ENCODE results near the gene DUS3L.
"Not testable (repeated sequence)": the region's sequence is repeated elsewhere in the genome, so short reads cannot be mapped to it uniquely, and the experiment has no call there.

DUS3L gene

DNA sequence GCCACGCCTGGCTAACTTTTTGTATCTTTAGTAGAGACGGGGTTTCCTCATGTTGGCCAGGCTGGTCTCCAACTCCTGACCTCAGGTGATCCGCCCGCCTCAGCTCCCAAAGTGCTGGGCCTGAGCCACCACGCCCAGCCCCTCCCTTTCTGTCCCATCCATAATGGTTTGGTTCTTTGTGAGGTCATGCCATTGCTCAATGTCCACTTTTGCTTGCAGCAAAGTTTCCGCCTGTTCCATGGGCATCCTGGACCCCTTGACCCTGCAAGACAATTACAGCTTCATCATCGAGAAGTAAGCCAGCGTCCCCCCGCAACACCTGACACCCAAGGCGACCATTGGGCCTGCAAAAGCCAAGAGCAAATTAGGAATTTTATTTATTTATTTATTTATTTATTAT is 23.0 kb downstream of the DUS3L start:
- DNase-seq, result no peak

DNA sequence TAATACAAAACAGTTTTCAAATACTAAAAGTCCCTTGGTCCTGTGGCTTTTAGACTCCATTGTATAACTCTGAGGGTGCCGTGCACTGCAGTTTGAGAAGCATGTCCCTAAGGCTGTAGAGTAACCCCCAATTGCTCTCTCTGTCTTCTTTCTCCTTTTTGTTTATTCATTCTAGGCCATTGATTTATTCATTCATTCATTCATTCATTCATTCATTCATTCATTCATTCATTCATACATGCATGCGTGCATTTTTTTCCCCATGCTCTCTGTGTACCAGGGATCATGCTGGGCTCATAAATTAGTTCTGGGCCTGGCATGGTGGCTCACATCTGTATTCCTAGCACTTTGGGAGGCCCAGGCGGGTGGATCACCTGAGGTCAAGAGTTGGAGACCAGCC is 25.7 kb downstream of the DUS3L start:
- no peak for DNase-seq

DNA sequence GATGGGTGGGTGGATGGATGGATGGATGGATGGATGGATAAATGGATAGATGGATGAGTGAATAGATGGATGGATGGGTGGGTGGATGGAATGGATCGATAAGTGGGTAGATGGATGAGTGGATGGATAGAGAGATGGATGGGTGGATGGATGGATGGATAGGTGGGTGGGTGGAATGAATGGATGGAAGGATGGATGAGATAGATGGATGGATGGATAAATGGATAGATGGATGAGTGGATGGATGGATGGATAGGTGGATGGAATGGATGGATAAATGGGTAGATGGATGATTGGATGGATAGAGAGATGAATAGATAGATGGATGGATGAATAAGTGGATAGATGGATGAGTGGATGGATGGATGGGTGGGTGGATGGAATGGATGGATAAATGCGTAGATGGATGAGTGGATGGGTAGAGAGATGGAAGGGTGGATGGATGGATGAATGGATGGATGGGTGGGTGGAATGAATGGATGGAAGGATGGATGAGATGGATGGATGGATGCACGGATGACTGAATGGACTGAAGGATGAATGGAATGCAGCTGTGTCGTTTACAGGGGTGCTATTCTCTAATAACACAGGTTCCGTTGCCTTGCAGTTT is 28.2 kb downstream of the DUS3L start:
- DNase-seq, result no peak

DNA sequence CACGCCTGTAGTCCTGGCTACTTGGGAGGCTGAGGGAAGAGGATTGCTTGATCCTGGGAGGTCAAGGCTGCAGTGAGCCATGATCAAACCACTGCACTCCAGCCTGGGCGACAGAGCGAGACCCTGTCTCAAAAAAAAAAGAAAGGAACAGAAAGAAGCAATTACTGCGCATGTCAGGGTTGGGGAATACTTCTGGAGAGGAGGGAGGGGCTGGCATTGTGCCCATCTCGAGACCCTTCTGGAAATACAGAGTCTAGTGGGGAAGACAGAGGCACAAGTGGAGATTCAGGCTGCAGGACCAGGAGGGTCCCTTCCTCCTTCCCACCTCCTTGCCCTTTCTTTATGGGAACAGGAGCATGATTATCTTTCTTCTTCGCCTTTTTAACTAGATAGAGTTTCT is 37.2 kb downstream of the DUS3L start:
- DNase-seq, result no peak

DNA sequence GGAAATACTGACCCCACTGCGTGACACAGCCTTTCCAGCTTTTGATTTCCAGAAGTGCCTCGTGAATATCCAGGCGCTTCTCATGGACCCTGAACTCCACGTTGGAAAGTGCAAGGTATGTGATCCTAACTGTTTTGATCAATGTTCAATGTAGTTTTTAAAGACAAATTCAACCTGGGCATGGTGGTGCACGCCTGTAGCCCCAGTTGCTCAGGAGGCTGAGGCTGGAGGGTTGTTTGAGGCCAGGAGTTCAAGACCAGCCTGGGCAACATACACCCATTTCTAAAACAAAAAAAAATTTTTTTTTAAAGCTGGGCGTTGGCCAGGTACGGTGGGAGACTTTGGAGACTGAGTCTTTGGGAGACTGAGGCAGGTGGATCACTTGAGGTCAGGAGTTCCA is 39.3 kb downstream of the DUS3L start:
- no peak for DNase-seq

DNA sequence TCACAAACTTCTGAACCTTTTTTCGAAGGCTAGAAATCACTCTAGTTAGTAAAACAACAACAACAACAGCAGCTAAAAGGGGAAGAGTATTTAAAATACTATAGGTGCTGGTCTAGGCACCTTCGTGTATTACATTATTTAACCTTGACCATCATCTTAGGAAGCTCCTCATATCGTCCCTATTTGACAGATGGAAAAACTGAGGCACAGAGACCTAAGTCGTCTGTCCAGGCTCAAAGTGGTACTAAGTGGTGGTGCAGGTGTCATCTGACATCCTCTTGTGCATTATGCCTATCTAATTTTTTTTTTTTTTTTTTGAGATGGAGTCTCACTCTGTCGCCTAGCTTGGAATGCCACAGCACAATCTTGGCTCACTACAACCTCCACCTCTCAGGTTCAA is 41.5 kb downstream of the DUS3L start:
- no peak for DNase-seq

DNA sequence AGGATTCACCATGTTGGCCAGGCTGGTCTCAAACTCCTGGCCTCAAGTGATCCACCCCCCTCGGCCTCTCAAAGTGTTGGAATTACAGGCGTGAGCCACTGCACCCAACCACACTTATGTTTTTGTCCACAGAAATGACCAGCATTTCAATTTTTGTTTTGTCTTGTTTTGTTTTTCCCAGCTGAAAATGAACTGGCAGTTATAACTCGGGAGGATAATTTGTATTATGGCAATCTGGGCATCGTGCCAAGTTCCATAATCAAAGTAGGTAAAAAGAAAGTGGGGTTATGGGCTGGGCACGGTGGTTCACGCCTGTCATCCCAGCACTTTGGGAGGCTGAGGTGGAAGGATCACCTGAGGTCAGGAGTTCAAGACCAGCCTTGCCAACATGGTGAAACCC is 42.0 kb downstream of the DUS3L start:
- DNase-seq, result peak; percentile 53

DNA sequence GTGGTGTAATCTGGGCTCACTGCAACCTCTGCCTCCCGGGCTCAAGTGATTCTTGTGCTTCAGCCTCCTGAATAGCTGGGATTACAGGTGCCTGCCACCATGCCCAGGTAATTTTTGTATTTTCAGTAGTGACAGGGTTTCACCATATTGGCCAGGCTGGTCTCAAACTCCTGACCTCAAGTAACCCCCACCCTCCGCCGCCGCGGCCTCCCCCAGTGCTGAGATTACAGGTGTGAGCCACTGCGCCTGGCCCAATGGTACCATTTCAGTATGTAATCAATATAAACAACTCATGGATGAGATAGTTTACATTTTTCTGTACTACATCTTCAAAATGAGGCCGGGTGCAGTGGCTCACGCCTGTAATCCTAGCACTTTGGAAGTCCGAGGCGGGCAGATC is 46.0 kb downstream of the DUS3L start:
- DNase-seq, result not testable (repeated sequence)

DNA sequence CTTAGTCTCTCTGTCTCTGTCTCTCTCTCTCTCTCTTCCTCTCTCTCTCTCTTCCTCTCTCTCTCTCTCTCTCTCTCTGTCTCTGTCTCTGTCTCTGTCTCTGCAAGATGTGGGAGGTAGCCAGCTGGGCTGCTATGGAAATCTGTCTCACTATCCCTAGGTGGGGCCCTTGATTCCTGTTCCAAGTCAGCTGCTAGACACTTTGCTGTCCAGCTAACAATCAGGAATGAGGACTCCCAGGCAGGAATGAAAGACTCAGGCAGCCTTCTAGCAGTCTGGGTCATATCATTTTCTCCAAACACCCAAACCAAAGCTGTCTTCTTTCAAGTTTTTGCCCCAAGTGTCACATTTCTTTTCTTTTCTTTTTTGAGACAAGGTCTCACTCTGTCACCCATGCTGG is 47.3 kb downstream of the DUS3L start:
- DNase-seq, result no peak

DNA sequence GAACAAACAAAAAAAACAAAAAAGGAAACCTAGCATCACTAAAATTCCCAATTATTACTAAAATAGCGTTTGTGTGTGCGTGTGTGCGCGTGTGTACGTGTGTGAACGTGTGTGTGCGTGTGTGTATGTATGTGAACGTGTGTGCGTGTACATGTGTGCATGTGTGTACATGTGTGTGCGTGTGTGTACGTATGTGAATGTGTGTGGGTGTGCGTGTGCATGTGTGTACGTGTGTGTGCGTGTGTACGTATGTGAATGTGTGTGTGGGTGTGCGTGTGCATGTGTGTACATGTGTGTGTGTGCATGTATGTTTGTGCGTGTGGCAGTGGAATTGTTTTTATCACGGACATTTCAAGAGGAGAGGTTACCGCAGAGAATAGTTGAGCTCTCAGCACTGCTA is 48.9 kb downstream of the DUS3L start:
- no peak for DNase-seq

DNA sequence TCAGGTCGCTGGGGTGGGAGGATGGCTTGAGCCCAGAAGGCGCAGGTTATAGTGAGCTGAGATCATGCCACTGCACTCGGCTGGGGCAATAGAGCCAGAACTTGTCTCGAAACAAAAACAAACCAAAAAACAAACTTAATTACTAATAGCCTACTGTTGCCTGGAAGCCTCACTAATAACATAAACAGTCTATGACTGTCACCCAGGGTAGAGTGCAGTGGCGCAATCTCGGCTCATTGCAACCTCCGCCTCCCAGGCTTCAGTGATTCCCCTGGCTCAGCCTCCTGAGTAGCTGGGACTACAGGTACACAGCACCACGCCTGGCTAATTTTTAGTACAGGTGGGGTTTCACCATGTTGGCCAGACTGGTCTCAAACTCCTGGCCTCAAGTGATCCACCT is 52.5 kb downstream of the DUS3L start:
- no peak for DNase-seq
